ENCODE data around the gene KRTAP26-1.

DNA sequence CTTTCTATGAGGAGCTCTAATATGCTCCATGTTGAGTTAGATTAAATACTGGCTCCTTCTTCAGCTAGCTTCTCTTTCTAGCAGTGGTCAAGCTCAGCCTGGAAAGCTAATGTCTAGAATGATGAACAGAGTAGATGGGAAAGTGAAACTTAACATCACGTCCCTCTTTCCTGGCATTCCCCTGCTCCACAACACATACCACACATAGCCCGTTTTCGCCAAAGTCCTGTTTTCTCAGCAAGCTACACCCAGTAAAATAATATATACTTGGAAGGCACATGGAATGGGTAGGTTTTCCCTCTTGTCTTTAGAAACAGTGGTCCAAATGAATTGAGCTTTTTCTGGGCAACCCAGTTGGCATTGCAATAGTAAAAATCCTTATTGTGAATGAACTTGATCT lies 13.6 kb upstream of the KRTAP26-1 start:
- TF ChIP-seq, protein P1, sequence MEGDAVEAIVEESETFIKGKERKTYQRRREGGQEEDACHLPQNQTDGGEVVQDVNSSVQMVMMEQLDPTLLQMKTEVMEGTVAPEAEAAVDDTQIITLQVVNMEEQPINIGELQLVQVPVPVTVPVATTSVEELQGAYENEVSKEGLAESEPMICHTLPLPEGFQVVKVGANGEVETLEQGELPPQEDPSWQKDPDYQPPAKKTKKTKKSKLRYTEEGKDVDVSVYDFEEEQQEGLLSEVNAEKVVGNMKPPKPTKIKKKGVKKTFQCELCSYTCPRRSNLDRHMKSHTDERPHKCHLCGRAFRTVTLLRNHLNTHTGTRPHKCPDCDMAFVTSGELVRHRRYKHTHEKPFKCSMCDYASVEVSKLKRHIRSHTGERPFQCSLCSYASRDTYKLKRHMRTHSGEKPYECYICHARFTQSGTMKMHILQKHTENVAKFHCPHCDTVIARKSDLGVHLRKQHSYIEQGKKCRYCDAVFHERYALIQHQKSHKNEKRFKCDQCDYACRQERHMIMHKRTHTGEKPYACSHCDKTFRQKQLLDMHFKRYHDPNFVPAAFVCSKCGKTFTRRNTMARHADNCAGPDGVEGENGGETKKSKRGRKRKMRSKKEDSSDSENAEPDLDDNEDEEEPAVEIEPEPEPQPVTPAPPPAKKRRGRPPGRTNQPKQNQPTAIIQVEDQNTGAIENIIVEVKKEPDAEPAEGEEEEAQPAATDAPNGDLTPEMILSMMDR (IDR thresholded peaks at IDR 0.05 in 4 of 5, conservative IDR thresholded peaks at IDR 0.05 in 1 of 5), result no peak
- TF ChIP-seq POLR2A (IDR thresholded peaks at IDR 0.05), result no peak
